H1 (cell line): ENCODE results near the gene LRRC43. TPM values are rescaled to one million over a fixed set of nuclear protein-coding genes. Genes with fewer than 3 reads are reported as not detected.

Experiments
- CTCF ChIA-PET: fragments of 300-600 bp; sonication (Branson Sonifier 250); formaldehyde crosslinking; loops from one replicate; lab custom pipeline; 2021; ENCODE audit not compliant: partially characterized antibody; lab: Charles Lee
- POLR2A ChIA-PET: fragments of 300-600 bp; sonication (Branson Sonifier 250); formaldehyde crosslinking; loops from one replicate; lab custom pipeline; 2021; ENCODE audit warnings: inconsistent platforms; ENCODE audit not compliant: partially characterized antibody; lab: Charles Lee
- DNase-seq, 2 experiments: peaks; one replicate each; pipeline versions ENCODE4 v3.0.0 to v3.0.0-alpha.2; 2010 to 2022; ENCODE audit warnings: low spot score in 2 of 2, low read depth in 1 of 2, mixed read lengths in 1 of 2
- FAIRE-seq: peaks from 2 replicates; lab custom pipeline; 2011; peaks lifted over from hg19 to GRCh38; lab: Jason Lieb, UNC
- H2AFZ ChIP-seq: 2 replicates; pipeline ENCODE4 v1.8.1; 2012; ENCODE audit warnings: low read length, inconsistent platforms
- H2AK5ac ChIP-seq: 2 replicates; pipeline ENCODE4 v1.6.1; 2013; ENCODE audit warnings: low read depth, low read length
- H2BK120ac ChIP-seq: replicated peaks from 2 replicates; pipeline ENCODE3; 2013; ENCODE audit warnings: low read depth, low read length, inconsistent platforms
- H2BK12ac ChIP-seq: 2 replicates; pipeline ENCODE4 v1.6.1; 2013; ENCODE audit warnings: low read depth, low read length
- H2BK15ac ChIP-seq: 2 replicates; pipeline ENCODE4 v1.6.1; 2013; ENCODE audit warnings: low read length
- H2BK20ac ChIP-seq: 2 replicates; pipeline ENCODE4 v1.6.1; 2013; ENCODE audit warnings: low read length
- H2BK5ac ChIP-seq: 2 replicates; pipeline ENCODE4 v1.6.1; 2013; ENCODE audit warnings: low read depth, low read length
- H3K14ac ChIP-seq: 2 replicates; pipeline ENCODE4 v1.6.1; 2013; ENCODE audit warnings: inconsistent platforms; ENCODE audit not compliant: insufficient read length
- H3K18ac ChIP-seq: 2 replicates; pipeline ENCODE4 v1.6.1; 2013; ENCODE audit warnings: low read length; ENCODE audit errors: extremely low read depth
- H3K23ac ChIP-seq: 2 replicates; pipeline ENCODE4 v1.6.1; 2013; ENCODE audit warnings: inconsistent platforms; ENCODE audit not compliant: insufficient read length
- H3K23me2 ChIP-seq: 2 replicates; pipeline ENCODE4 v1.6.1; 2013; ENCODE audit warnings: low read depth, low read length
- H3K27ac ChIP-seq: 2 replicates; pipeline ENCODE4 v1.6.1; 2011; ENCODE audit warnings: low read depth, low read length, inconsistent platforms
- H3K27me3 ChIP-seq, 4 experiments: replicated peaks in 1 of 4; 1 replicate in 1 of 4; 2 replicates in 3 of 4; pipeline versions ENCODE4 v1.6.1 to v1.8.1; 2011 to 2013; ENCODE audit warnings: low read length in 3 of 4, mild to moderate bottlenecking in 3 of 4, inconsistent platforms in 2 of 4, mixed read lengths in 2 of 4, moderate library complexity in 1 of 4; ENCODE audit not compliant: control insufficient read depth in 3 of 4, insufficient read depth in 3 of 4; ENCODE audit errors: extremely low read depth in 1 of 4
- H3K36me3 ChIP-seq, 4 experiments: 2 replicates each; pipeline versions ENCODE4 v1.6.1 to v1.8.1; 2011 to 2013; ENCODE audit warnings: mild to moderate bottlenecking in 4 of 4, low read length in 3 of 4, moderate library complexity in 2 of 4, control low read depth in 1 of 4, inconsistent platforms in 1 of 4; ENCODE audit not compliant: insufficient read depth in 4 of 4, control insufficient read depth in 2 of 4
- H3K4ac ChIP-seq: replicated peaks from 2 replicates; pipeline ENCODE3; 2013; ENCODE audit warnings: low read length, low read depth, mixed read lengths, inconsistent platforms; ENCODE audit not compliant: insufficient read length
- H3K4me1 ChIP-seq, 4 experiments: replicated peaks in 1 of 4; 1 replicate in 1 of 4; 2 replicates in 3 of 4; pipeline versions ENCODE4 v1.6.1 to v1.8.1; 2011 to 2013; ENCODE audit warnings: low read length in 3 of 4, inconsistent platforms in 2 of 4, mixed read lengths in 1 of 4; ENCODE audit not compliant: insufficient read depth in 4 of 4, control insufficient read depth in 3 of 4
- H3K4me2 ChIP-seq, 2 experiments: 2 replicates each; pipeline versions ENCODE4 v1.6.1 to v1.8.1; 2011 to 2013; ENCODE audit warnings: low read depth in 2 of 2, low read length in 2 of 2, control low read depth in 1 of 2, inconsistent platforms in 1 of 2, mild to moderate bottlenecking in 1 of 2; ENCODE audit not compliant: insufficient read depth in 1 of 2
- H3K4me3 ChIP-seq, 4 experiments: fragments of 200-600, 300-600 bp in 1 of 4; sonication (generic), shearing (Covaris generic), sonication (Bioruptor Twin) in 1 of 4; 2 replicates each; pipeline versions ENCODE4 v1.5.1 to v1.8.1; 2011 to 2016; ENCODE audit warnings: low read length in 4 of 4, low read depth in 3 of 4, control low read depth in 2 of 4, inconsistent platforms in 2 of 4, mild to moderate bottlenecking in 2 of 4, mixed read lengths in 1 of 4, moderate library complexity in 1 of 4; ENCODE audit not compliant: insufficient read depth in 2 of 4; ENCODE audit errors: extremely low read depth in 1 of 4
- H3K56ac ChIP-seq: replicated peaks from 2 replicates; pipeline ENCODE3; 2013; ENCODE audit warnings: low read depth, mild to moderate bottlenecking, mixed read lengths, low read length, inconsistent platforms; ENCODE audit not compliant: insufficient read length
- H3K79me1 ChIP-seq: 2 replicates; pipeline ENCODE4 v1.6.1; 2013; ENCODE audit warnings: low read depth, low read length, control low read depth
- H3K79me2 ChIP-seq, 2 experiments: 2 replicates each; pipeline versions ENCODE4 v1.6.1 to v1.8.1; 2012 to 2013; ENCODE audit warnings: low read length in 2 of 2, mild to moderate bottlenecking in 2 of 2, inconsistent platforms in 1 of 2; ENCODE audit not compliant: insufficient read depth in 2 of 2, control insufficient read depth in 1 of 2
- H3K9ac ChIP-seq, 4 experiments: replicated peaks in 1 of 4; 1 replicate in 1 of 4; 2 replicates in 3 of 4; pipeline versions ENCODE4 v1.6.1 to v1.8.1; 2011 to 2013; ENCODE audit warnings: low read depth in 3 of 4, low read length in 3 of 4, control low read depth in 2 of 4, mild to moderate bottlenecking in 2 of 4, moderate library complexity in 2 of 4, inconsistent platforms in 1 of 4; ENCODE audit errors: extremely low read depth in 1 of 4
- H3K9me3 ChIP-seq, 2 experiments: 2 replicates each; pipeline versions ENCODE4 v1.6.1 to v1.8.1; 2012 to 2013; ENCODE audit warnings: mild to moderate bottlenecking in 2 of 2, moderate library complexity in 2 of 2, control low read depth in 1 of 2, inconsistent platforms in 1 of 2, low read depth in 1 of 2, low read length in 1 of 2, mixed read lengths in 1 of 2; ENCODE audit not compliant: insufficient read depth in 2 of 2
- H4K20me1 ChIP-seq, 2 experiments: replicated peaks in 1 of 2; 2 replicates each; pipeline versions ENCODE3 to v1.8.1; 2011 to 2013; ENCODE audit warnings: inconsistent platforms in 2 of 2, low read length in 2 of 2, mild to moderate bottlenecking in 1 of 2; ENCODE audit not compliant: insufficient read depth in 2 of 2, control insufficient read depth in 1 of 2
- H4K5ac ChIP-seq: 2 replicates; pipeline ENCODE4 v1.6.1; 2013; ENCODE audit warnings: low read length, low read depth, mixed read lengths, inconsistent platforms; ENCODE audit not compliant: insufficient read length
- H4K8ac ChIP-seq: 2 replicates; pipeline ENCODE4 v1.8.0; 2013; ENCODE audit warnings: mild to moderate bottlenecking, moderate library complexity, low read length, inconsistent platforms; ENCODE audit not compliant: insufficient read depth; ENCODE audit errors: extremely low read depth
- H4K91ac ChIP-seq: replicated peaks from 2 replicates; pipeline ENCODE3; 2013; ENCODE audit warnings: low read length, mixed read lengths, inconsistent platforms; ENCODE audit not compliant: insufficient read length
- ASH2L ChIP-seq: fragments of 200-600, 300-600 bp; sonication (generic); IDR thresholded peaks from one replicate; pipeline ENCODE4 v1.7.1; 2017; ENCODE audit warnings: low read length
- BACH1 ChIP-seq: IDR thresholded peaks from 2 replicates; pipeline ENCODE4 v1.6.1; 2012; ENCODE audit warnings: low read length, improper control_type of control experiment
- CTBP2 ChIP-seq: IDR thresholded peaks from 2 replicates; pipeline ENCODE4 v1.7.0; 2011; ENCODE audit warnings: borderline replicate concordance, mild to moderate bottlenecking, moderate library complexity, mixed read lengths, low read length; ENCODE audit not compliant: insufficient read depth, insufficient read length
- EGR1 ChIP-seq: IDR thresholded peaks from 2 replicates; pipeline ENCODE4 v1.6.1; 2011; ENCODE audit warnings: low read depth, low read length, borderline replicate concordance
- HDAC2 ChIP-seq, 2 experiments: fragments of 300-600 bp in 1 of 2; sonication (generic) in 1 of 2; IDR thresholded peaks; 2 replicates each; pipeline ENCODE4 v1.6.1; 2011 to 2012; ENCODE audit warnings: low read depth in 2 of 2, low read length in 2 of 2, mild to moderate bottlenecking in 2 of 2, moderate library complexity in 2 of 2, borderline replicate concordance in 1 of 2, inconsistent platforms in 1 of 2
- POU5F1 ChIP-seq: IDR thresholded peaks from 2 replicates; pipeline ENCODE4 v1.6.1; 2011; ENCODE audit warnings: low read depth, mild to moderate bottlenecking, low read length, moderate library complexity
- SAP30 ChIP-seq: fragments of 300-600 bp; sonication (generic); IDR thresholded peaks from 2 replicates; pipeline ENCODE4 v1.7.1; 2012; ENCODE audit warnings: low read length, moderate library complexity, mild to moderate bottlenecking, inconsistent platforms; ENCODE audit not compliant: insufficient read depth, insufficient replicate concordance
- SP4 ChIP-seq: IDR thresholded peaks from 2 replicates; pipeline ENCODE4 v1.6.1; 2012; ENCODE audit warnings: low read length, inconsistent platforms
- TEAD4 ChIP-seq: IDR thresholded peaks from 2 replicates; pipeline ENCODE4 v1.6.1; 2012; ENCODE audit warnings: low read depth, low read length, inconsistent platforms, mixed read lengths
- ZNF274 ChIP-seq: IDR thresholded peaks from 2 replicates; pipeline ENCODE4 v1.7.0; 2012; ENCODE audit warnings: low read length, borderline replicate concordance; ENCODE audit errors: extremely low read depth
- WGBS, 2 experiments: shearing (Covaris generic) in 1 of 2; methylation state at CpG; one replicate each; pipeline versions ENCODE4 v1.1.6 to v1.1.7; 2013 to 2015; ENCODE audit warnings: low lambda C conversion rate in 2 of 2, mixed read lengths in 2 of 2, inconsistent platforms in 1 of 2, low coverage in 1 of 2, missing lambda C conversion rate in 1 of 2; ENCODE audit not compliant: insufficient replicate concordance in 2 of 2, insufficient coverage in 1 of 2, insufficient read length in 1 of 2; ENCODE audit errors: extremely low coverage in 1 of 2, missing lambda C conversion rate in 1 of 2; 5-methylcytosine and 5-hydroxymethylcytosine counted together
- polyA plus RNA-seq, 7 experiments: library from polyadenylated mRNA; depleted of rRNA in 3 of 7; stranded (reverse) in 5 of 7; unstranded in 2 of 7; fragments of >200 nt in 5 of 7; fragments of 200-250 nt in 2 of 7; gene quantifications; 1 replicate in 5 of 7; 2 replicates in 1 of 7; 4 replicates in 1 of 7; pipeline versions ENCODE4 v1.2.1 to v1.2.3, GENCODE V29; 2011 to 2013; ENCODE audit warnings: missing spikeins in 2 of 7, mixed read lengths in 2 of 7
- total RNA-seq: library from RNA; stranded (reverse); fragmentation: NEBNext Ultra II Directional; extraction: Animal tissue kit (Norgen Biotek cat#: 25700); gene quantifications from 2 replicates; pipeline ENCODE4 v1.2.1, GENCODE V29; 2021
- TF ChIP-seq, protein P1 (sequence below): IDR thresholded peaks from 2 replicates; pipeline ENCODE4 v1.6.1; 2012; ENCODE audit warnings: inconsistent platforms
- TF ChIP-seq, protein P2 (sequence below): IDR thresholded peaks from 2 replicates; pipeline ENCODE4 v1.6.1; 2011; ENCODE audit warnings: low read length, improper control_type of control experiment

LRRC43 gene
- total and polyA plus RNA-seq, 2 of the 8 experiments (the other 6 are each of a cell fraction or from before 2014, with no cell fraction given), result 0.35 to 0.44 TPM

DNA sequence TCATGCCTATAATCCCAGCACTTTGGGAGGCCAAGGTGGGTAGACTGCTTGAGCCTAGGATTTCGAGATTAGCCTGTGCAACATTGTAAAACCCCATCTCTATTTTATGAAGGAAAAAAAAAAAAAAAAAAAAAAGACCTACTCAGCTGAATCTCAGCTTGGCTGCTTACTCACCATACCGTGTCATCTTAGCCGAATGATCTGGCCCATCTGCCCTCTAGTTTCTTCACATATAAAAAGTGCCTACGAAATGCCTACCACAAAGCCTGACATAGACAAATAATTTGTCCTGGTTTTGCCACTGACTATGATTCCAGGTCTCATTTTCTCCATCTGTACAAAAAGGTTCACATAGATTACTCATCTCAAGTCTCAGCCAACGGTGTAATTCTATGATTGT lies 32.8 kb downstream of the LRRC43 start:
- Histone ChIP-seq H2BK20ac (no peak overlapping the region), H2BK12ac (no peak overlapping the region), H2BK120ac (no peak overlapping the region), H3K14ac (no peak overlapping the region), H3K79me2 (peaks cover 0 to 16% of the 10 kb centered on the region in 2 experiments; a peak in 2 of 4 replicates), H3K56ac (no peak overlapping the region), H2AFZ (no peak overlapping the region), H2BK5ac (no peak overlapping the region), H2AK5ac (no peak overlapping the region), H4K5ac (no peak overlapping the region), H3K4me3 (no peak overlapping the region), H3K79me1 (no peaks in the 10 kb centered on the region; the same call in none of the 2 replicates), H4K91ac (no peak overlapping the region), H3K18ac (no peak overlapping the region), H2BK15ac (no peak overlapping the region), H3K23ac (no peak overlapping the region), H3K27ac (no peak overlapping the region), H3K9ac (no peak overlapping the region), H3K4ac (no peak overlapping the region), H3K4me2 (no peak overlapping the region), H3K27me3 (no peaks in the 10 kb centered on the region), H4K20me1 (peaks cover 0 to 2% of the 10 kb centered on the region in 2 experiments), H3K36me3 (peaks cover 32 to 82% (median 62%) of the 10 kb centered on the region in 4 experiments), H3K9me3 (no peaks in the 10 kb centered on the region), H3K4me1 (no peaks in the 10 kb centered on the region), H4K8ac (no peak overlapping the region), H3K23me2 (no peaks in the 10 kb centered on the region)
- no peak for DNase-seq
- no peak for FAIRE-seq
- POLR2A ChIA-PET, result interaction anchor here (15.7 to 17.6 kb wide), 2 partner anchors 5 to 8 kb away, joined by 230 read pairs; partner anchors contain the start of genes B3GNT4 and DIABLO
- CTCF ChIA-PET, result interaction anchor here (0.6 to 3.0 kb wide), 10 partner anchors 9 to 835 kb away, joined by 3 to 15 read pairs (median 3); partner anchors contain the start of gene LRRC43
- 91% methylated on average over 5 of the region's 5 CpGs; no CpG with 5 or more reads in 1 of the 2 experiments for WGBS, 2 experiments
- TF ChIP-seq CTBP2, result no peak
- no peak for TF ChIP-seq ZNF274
- no peak for TF ChIP-seq EGR1
- no peak for TF ChIP-seq ASH2L
- TF ChIP-seq, protein P1, sequence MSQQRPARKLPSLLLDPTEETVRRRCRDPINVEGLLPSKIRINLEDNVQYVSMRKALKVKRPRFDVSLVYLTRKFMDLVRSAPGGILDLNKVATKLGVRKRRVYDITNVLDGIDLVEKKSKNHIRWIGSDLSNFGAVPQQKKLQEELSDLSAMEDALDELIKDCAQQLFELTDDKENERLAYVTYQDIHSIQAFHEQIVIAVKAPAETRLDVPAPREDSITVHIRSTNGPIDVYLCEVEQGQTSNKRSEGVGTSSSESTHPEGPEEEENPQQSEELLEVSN, result no peak
- no peak for TF ChIP-seq SP4
- no peak for TF ChIP-seq TEAD4
- TF ChIP-seq, protein P2, sequence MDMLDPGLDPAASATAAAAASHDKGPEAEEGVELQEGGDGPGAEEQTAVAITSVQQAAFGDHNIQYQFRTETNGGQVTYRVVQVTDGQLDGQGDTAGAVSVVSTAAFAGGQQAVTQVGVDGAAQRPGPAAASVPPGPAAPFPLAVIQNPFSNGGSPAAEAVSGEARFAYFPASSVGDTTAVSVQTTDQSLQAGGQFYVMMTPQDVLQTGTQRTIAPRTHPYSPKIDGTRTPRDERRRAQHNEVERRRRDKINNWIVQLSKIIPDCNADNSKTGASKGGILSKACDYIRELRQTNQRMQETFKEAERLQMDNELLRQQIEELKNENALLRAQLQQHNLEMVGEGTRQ, result no peak
- TF ChIP-seq POU5F1, result no peak
- no peak for TF ChIP-seq BACH1
- TF ChIP-seq HDAC2 (IDR thresholded peaks at IDR 0.05; ENCODE audit: borderline replicate concordance in 1 of 2, low read depth in 2 of 2, low read length in 2 of 2), result no peak
- no peak for TF ChIP-seq SAP30
